GM18526 (cell line): ENCODE results near the gene WNK1.

Source experiments
- POLR2A ChIP-seq: IDR thresholded peaks from 3 replicates; pipeline ENCODE4 v1.6.1; 2011; ENCODE audit not compliant: insufficient read length; ENCODE audit errors: extremely low read depth

Gene WNK1

GRCh38 chr12:863285-863684, 110.9 kb downstream of the WNK1 start:
- no peak for TF ChIP-seq POLR2A

GRCh38 chr12:865614-866013, 113.2 kb downstream of the WNK1 start:
- TF ChIP-seq POLR2A = no peak

GRCh38 chr12:867905-868304, 115.5 kb downstream of the WNK1 start:
- no peak for TF ChIP-seq POLR2A

GRCh38 chr12:868722-869121, 116.3 kb downstream of the WNK1 start:
- TF ChIP-seq POLR2A = no peak

- no peak for TF ChIP-seq POLR2A
Measured at GRCh38 chr12:870378-870777, 118.0 kb downstream of the WNK1 start.

- TF ChIP-seq POLR2A = no peak
Measured at GRCh38 chr12:873954-874353, 121.6 kb downstream of the WNK1 start.

- no peak for TF ChIP-seq POLR2A
Measured at GRCh38 chr12:879641-880040, 127.3 kb downstream of the WNK1 start.

- no peak for TF ChIP-seq POLR2A
Measured at GRCh38 chr12:880656-881055, 128.3 kb downstream of the WNK1 start.

GRCh38 chr12:884746-885414, 132.5 kb downstream of the WNK1 start:
- TF ChIP-seq POLR2A = no peak

GRCh38 chr12:885701-886100, 133.3 kb downstream of the WNK1 start:
- no peak for TF ChIP-seq POLR2A

GRCh38 chr12:886206-886605, 133.8 kb downstream of the WNK1 start:
- no peak for TF ChIP-seq POLR2A

- TF ChIP-seq POLR2A = no peak
Measured at GRCh38 chr12:894226-894625, 141.8 kb downstream of the WNK1 start.

GRCh38 chr12:896031-896430, 143.7 kb downstream of the WNK1 start:
- TF ChIP-seq POLR2A = no peak

GRCh38 chr12:897386-897785, 145.0 kb downstream of the WNK1 start:
- TF ChIP-seq POLR2A = no peak

GRCh38 chr12:902581-902980, 150.2 kb downstream of the WNK1 start:
- no peak for TF ChIP-seq POLR2A

GRCh38 chr12:903055-903454, 150.7 kb downstream of the WNK1 start:
- no peak for TF ChIP-seq POLR2A

- TF ChIP-seq POLR2A = no peak
Measured at GRCh38 chr12:904010-904414, 151.6 kb downstream of the WNK1 start.

- no peak for TF ChIP-seq POLR2A
Measured at GRCh38 chr12:905261-906031, 153.1 kb downstream of the WNK1 start.
